Activated CD4-positive, alpha-beta T cell treated with anti-CD3 and anti-CD28 coated beads for 4 hours (primary cell): ENCODE measurements around the gene ORMDL2.
"Not testable (repeated sequence)": the region's sequence is repeated elsewhere in the genome, so short reads cannot be mapped to it uniquely, and the experiment has no call there.

Experiments
- DNase-seq, 2 donors: peaks; one replicate each; pipeline ENCODE4 v3.0.0-alpha.2; 2020

Gene ORMDL2

GRCh38 chr12:55829967-55830600 lies 12.2 kb downstream of the ORMDL2 start:
- peak; percentile 18 to 32 for DNase-seq

- peak; percentile 39 to 51 for DNase-seq
These were observed 13.0 kb downstream of the ORMDL2 start for GRCh38 chr12:55830601-55831446.

- no peak for DNase-seq
These were observed 13.6 kb downstream of the ORMDL2 start for GRCh38 chr12:55831447-55831815.

- DNase-seq, result no peak
These were observed 15.2 kb downstream of the ORMDL2 start for GRCh38 chr12:55833056-55833455.

GRCh38 chr12:55834400-55834799 lies 16.6 kb downstream of the ORMDL2 start:
- not testable (repeated sequence) for DNase-seq

GRCh38 chr12:55838361-55838760 lies 20.5 kb downstream of the ORMDL2 start:
- no peak for DNase-seq

- DNase-seq, result no peak
These were observed 21.7 kb downstream of the ORMDL2 start for GRCh38 chr12:55839345-55840140.

- no peak for DNase-seq
These were observed 22.9 kb downstream of the ORMDL2 start for GRCh38 chr12:55840581-55841351.

- DNase-seq, result no peak
These were observed 25.0 kb downstream of the ORMDL2 start, which contains the start of gene MMP19 for GRCh38 chr12:55842681-55843429. TSS of gene MMP19 (minus strand) at chr12:55842936. CDS start at chr12:55842830, 106 bp downstream.

- no peak for DNase-seq
These were observed 25.6 kb downstream of the ORMDL2 start for GRCh38 chr12:55843431-55843830.

GRCh38 chr12:55844961-55845360 lies 27.1 kb downstream of the ORMDL2 start:
- no peak for DNase-seq

- DNase-seq, result no peak
These were observed 27.5 kb downstream of the ORMDL2 start for GRCh38 chr12:55845361-55845760.

- no peak for DNase-seq
These were observed 28.1 kb downstream of the ORMDL2 start for GRCh38 chr12:55845785-55846496.

- no peak for DNase-seq
These were observed 29.2 kb downstream of the ORMDL2 start for GRCh38 chr12:55847033-55847432.

- no peak for DNase-seq
These were observed 29.9 kb downstream of the ORMDL2 start for GRCh38 chr12:55847603-55848291.

GRCh38 chr12:55849616-55850343 lies 31.9 kb downstream of the ORMDL2 start:
- no peak for DNase-seq

GRCh38 chr12:55850401-55850800 lies 32.6 kb downstream of the ORMDL2 start:
- no peak for DNase-seq

- no peak for DNase-seq
These were observed 33.1 kb downstream of the ORMDL2 start for GRCh38 chr12:55850893-55851292.

GRCh38 chr12:55852740-55853139 lies 34.9 kb downstream of the ORMDL2 start:
- DNase-seq, result no peak

GRCh38 chr12:55861396-55861795 lies 43.6 kb downstream of the ORMDL2 start:
- no peak for DNase-seq
